ENCODE data around the gene RNF115.
"Not testable (repeated sequence)": the region's sequence is repeated elsewhere in the genome, so short reads cannot be mapped to it uniquely, and the experiment has no call there.

DNA sequence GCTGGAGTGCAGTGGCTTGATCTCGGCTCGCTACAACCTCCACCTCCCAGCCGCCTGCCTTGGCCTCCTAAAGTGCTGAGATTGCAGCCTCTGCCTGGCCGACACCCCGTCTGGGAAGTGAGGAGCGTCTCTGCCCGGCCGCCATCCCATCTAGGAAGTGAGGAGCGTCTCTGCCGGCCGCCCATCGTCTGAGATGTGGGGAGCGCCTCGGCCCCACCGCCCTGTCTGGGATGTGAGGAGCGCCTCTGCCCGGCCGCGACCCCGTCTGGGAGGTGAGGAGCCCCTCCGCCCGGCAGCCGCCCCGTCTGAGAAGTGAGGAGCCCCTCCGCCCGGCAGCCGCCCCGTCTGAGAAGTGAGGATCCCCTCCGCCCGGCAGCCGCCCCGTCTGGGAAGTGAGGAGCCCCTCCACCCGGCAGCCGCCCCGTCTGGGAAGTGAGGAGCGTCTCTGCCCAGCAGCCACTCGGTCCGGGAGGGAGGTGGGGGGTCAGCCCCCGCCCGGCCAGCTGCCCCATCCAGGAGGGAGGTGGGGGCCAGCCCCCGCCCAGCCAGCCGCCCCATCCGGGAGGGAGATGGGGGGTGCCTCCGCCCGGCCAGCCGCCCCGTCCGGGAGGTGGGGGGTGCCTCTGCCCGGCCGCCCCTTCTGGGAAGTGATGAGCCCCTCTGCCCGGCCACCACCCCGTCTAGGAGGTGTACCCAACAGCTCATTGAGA is 59.5 kb downstream of the RNF115 start:
- TF ChIP-seq, protein P1, sequence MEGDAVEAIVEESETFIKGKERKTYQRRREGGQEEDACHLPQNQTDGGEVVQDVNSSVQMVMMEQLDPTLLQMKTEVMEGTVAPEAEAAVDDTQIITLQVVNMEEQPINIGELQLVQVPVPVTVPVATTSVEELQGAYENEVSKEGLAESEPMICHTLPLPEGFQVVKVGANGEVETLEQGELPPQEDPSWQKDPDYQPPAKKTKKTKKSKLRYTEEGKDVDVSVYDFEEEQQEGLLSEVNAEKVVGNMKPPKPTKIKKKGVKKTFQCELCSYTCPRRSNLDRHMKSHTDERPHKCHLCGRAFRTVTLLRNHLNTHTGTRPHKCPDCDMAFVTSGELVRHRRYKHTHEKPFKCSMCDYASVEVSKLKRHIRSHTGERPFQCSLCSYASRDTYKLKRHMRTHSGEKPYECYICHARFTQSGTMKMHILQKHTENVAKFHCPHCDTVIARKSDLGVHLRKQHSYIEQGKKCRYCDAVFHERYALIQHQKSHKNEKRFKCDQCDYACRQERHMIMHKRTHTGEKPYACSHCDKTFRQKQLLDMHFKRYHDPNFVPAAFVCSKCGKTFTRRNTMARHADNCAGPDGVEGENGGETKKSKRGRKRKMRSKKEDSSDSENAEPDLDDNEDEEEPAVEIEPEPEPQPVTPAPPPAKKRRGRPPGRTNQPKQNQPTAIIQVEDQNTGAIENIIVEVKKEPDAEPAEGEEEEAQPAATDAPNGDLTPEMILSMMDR (IDR thresholded peaks at IDR 0.05; ENCODE audit: low read depth, low read length, missing input control): not testable (repeated sequence)
- TF ChIP-seq, protein P2, sequence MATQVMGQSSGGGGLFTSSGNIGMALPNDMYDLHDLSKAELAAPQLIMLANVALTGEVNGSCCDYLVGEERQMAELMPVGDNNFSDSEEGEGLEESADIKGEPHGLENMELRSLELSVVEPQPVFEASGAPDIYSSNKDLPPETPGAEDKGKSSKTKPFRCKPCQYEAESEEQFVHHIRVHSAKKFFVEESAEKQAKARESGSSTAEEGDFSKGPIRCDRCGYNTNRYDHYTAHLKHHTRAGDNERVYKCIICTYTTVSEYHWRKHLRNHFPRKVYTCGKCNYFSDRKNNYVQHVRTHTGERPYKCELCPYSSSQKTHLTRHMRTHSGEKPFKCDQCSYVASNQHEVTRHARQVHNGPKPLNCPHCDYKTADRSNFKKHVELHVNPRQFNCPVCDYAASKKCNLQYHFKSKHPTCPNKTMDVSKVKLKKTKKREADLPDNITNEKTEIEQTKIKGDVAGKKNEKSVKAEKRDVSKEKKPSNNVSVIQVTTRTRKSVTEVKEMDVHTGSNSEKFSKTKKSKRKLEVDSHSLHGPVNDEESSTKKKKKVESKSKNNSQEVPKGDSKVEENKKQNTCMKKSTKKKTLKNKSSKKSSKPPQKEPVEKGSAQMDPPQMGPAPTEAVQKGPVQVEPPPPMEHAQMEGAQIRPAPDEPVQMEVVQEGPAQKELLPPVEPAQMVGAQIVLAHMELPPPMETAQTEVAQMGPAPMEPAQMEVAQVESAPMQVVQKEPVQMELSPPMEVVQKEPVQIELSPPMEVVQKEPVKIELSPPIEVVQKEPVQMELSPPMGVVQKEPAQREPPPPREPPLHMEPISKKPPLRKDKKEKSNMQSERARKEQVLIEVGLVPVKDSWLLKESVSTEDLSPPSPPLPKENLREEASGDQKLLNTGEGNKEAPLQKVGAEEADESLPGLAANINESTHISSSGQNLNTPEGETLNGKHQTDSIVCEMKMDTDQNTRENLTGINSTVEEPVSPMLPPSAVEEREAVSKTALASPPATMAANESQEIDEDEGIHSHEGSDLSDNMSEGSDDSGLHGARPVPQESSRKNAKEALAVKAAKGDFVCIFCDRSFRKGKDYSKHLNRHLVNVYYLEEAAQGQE (IDR thresholded peaks at IDR 0.05): not testable (repeated sequence)
- TF ChIP-seq RAD21 (IDR thresholded peaks at IDR 0.05); FOXA2 (IDR thresholded peaks at IDR 0.05); YY1 (IDR thresholded peaks at IDR 0.05); GABPA (IDR thresholded peaks at IDR 0.05 in 1 of 2, conservative IDR thresholded peaks at IDR 0.05 in 1 of 2); SP1 (IDR thresholded peaks at IDR 0.05); TAF1 (conservative IDR thresholded peaks at IDR 0.05): not testable (repeated sequence)
- TF ChIP-seq, protein P3, sequence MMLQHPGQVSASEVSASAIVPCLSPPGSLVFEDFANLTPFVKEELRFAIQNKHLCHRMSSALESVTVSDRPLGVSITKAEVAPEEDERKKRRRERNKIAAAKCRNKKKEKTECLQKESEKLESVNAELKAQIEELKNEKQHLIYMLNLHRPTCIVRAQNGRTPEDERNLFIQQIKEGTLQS (IDR thresholded peaks at IDR 0.05): not testable (repeated sequence)
- TF ChIP-seq, protein P4, sequence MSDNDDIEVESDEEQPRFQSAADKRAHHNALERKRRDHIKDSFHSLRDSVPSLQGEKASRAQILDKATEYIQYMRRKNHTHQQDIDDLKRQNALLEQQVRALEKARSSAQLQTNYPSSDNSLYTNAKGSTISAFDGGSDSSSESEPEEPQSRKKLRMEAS (IDR thresholded peaks at IDR 0.05): not testable (repeated sequence)
